NCI-H748 (cell line): ENCODE measurements around the gene SYCP2L.
A peak's percentile ranks its signal among the peaks of the same experiment; 100 is the strongest.
"Not testable (repeated sequence)": the region's sequence is repeated elsewhere in the genome, so short reads cannot be mapped to it uniquely, and the experiment has no call there.

ENCODE experiments used
- DNase-seq: peaks from one replicate; lab custom pipeline; 2025; ENCODE audit not compliant: unreplicated experiment; lab: John Stamatoyannopoulos, UW

The SYCP2L gene

GRCh38 chr6:10877871-10878270, 9.0 kb upstream of the SYCP2L start:
- DNase-seq: no peak

- DNase-seq: no peak
Measured at GRCh38 chr6:10880366-10880765, 6.5 kb upstream of the SYCP2L start.

- not testable (repeated sequence) for DNase-seq
Measured at GRCh38 chr6:10882253-10882630, 4.6 kb upstream of the SYCP2L start.

- DNase-seq: no peak
Measured at GRCh38 chr6:10882657-10883171, 4.1 kb upstream of the SYCP2L start.

- DNase-seq: no peak
Measured at GRCh38 chr6:10883312-10884244, 3.3 kb upstream of the SYCP2L start.

- no peak for DNase-seq
Measured at GRCh38 chr6:10884245-10884972, 2.4 kb upstream of the SYCP2L start.

GRCh38 chr6:10886365-10886690, 524 bp upstream of the SYCP2L start:
- DNase-seq: not testable (repeated sequence)

GRCh38 chr6:10890151-10890550, 3.3 kb downstream of the SYCP2L start:
- no peak for DNase-seq

GRCh38 chr6:10891960-10892359, 5.1 kb downstream of the SYCP2L start:
- DNase-seq: no peak

GRCh38 chr6:10894958-10895357, 8.1 kb downstream of the SYCP2L start:
- DNase-seq: no peak

- no peak for DNase-seq
Measured at GRCh38 chr6:10896691-10897090, 9.8 kb downstream of the SYCP2L start.

GRCh38 chr6:10901770-10902169, 14.9 kb downstream of the SYCP2L start:
- DNase-seq: no peak

GRCh38 chr6:10904015-10904414, 17.2 kb downstream of the SYCP2L start:
- DNase-seq: no peak

- no peak for DNase-seq
Measured at GRCh38 chr6:10908228-10908627, 21.4 kb downstream of the SYCP2L start.

- DNase-seq: not testable (repeated sequence)
Measured at GRCh38 chr6:10919520-10919919, 32.7 kb downstream of the SYCP2L start.

GRCh38 chr6:10933126-10933525, 46.3 kb downstream of the SYCP2L start:
- no peak for DNase-seq

- no peak for DNase-seq
Measured at GRCh38 chr6:10939840-10940239, 53.0 kb downstream of the SYCP2L start.

GRCh38 chr6:10945845-10946244, 59.0 kb downstream of the SYCP2L start:
- DNase-seq: no peak

GRCh38 chr6:10947966-10948365, 61.1 kb downstream of the SYCP2L start:
- no peak for DNase-seq

- DNase-seq: no peak
Measured at GRCh38 chr6:10949579-10950490, 63.0 kb downstream of the SYCP2L start.

- DNase-seq: peak; percentile 53
Measured at GRCh38 chr6:10951675-10952282, 64.9 kb downstream of the SYCP2L start.
